DND-41 (cell line): Measurements from ENCODE around the gene MBP.

Experiments
- ATAC-seq: fragments of 200-7000 bp; cut with Tn5 transposase; 3 replicates; pipeline ENCODE4 v1.9.1; 2021; ENCODE audit warnings: low read depth; ENCODE audit not compliant: insufficient read depth
- DNase-seq: peaks from one replicate; pipeline ENCODE4 v3.0.0-alpha.2; 2020
- H2AFZ ChIP-seq: 2 replicates; pipeline ENCODE4 v1.6.0; 2012; ENCODE audit warnings: low read depth, low read length
- H3K27ac ChIP-seq: 2 replicates; pipeline ENCODE4 v1.5.1; 2012; ENCODE audit warnings: low read length, inconsistent platforms
- H3K27me3 ChIP-seq: fragments of 200-600 bp; sonication (generic); 2 replicates; pipeline ENCODE4 v1.6.0; 2012; ENCODE audit warnings: low read length, mild to moderate bottlenecking, inconsistent platforms; ENCODE audit not compliant: insufficient read depth, poor library complexity
- H3K36me3 ChIP-seq: 2 replicates; pipeline ENCODE4 v1.5.1; 2012; ENCODE audit warnings: low read length, inconsistent platforms; ENCODE audit not compliant: insufficient read depth
- H3K4me1 ChIP-seq: 2 replicates; pipeline ENCODE4 v1.5.1; 2012; ENCODE audit warnings: mild to moderate bottlenecking, low read length; ENCODE audit not compliant: insufficient read depth
- H3K4me2 ChIP-seq: 2 replicates; pipeline ENCODE4 v1.6.0; 2012; ENCODE audit warnings: mild to moderate bottlenecking, moderate library complexity, low read length, inconsistent platforms; ENCODE audit not compliant: insufficient read depth
- H3K4me3 ChIP-seq, 2 experiments: fragments of 200-600 bp in 1 of 2; shearing (Covaris generic) in 1 of 2; 2 replicates each; pipeline ENCODE4 v1.5.1; 2012 to 2016; ENCODE audit warnings: inconsistent platforms in 2 of 2, low read length in 2 of 2, mild to moderate bottlenecking in 2 of 2, low read depth in 1 of 2, moderate library complexity in 1 of 2
- H3K79me2 ChIP-seq: 2 replicates; pipeline ENCODE4 v1.6.0; 2012; ENCODE audit warnings: low read length, inconsistent platforms; ENCODE audit not compliant: insufficient read depth
- H3K9ac ChIP-seq: 2 replicates; pipeline ENCODE4 v1.6.0; 2012; ENCODE audit warnings: low read depth, mild to moderate bottlenecking, inconsistent platforms, low read length, moderate library complexity
- H3K9me3 ChIP-seq: 2 replicates; pipeline ENCODE4 v1.5.1; 2012; ENCODE audit warnings: low read length, moderate library complexity, mild to moderate bottlenecking, inconsistent platforms; ENCODE audit not compliant: insufficient read depth, severe bottlenecking
- H4K20me1 ChIP-seq: 2 replicates; pipeline ENCODE4 v1.6.0; 2012; ENCODE audit warnings: low read length; ENCODE audit not compliant: insufficient read depth
- EZH2 ChIP-seq: IDR thresholded peaks from 3 replicates; pipeline ENCODE4 v1.6.1; 2012; ENCODE audit warnings: borderline replicate concordance, low read depth, mild to moderate bottlenecking, moderate library complexity, low read length, inconsistent platforms; ENCODE audit not compliant: severe bottlenecking
- TF ChIP-seq, protein P1 (sequence below): IDR thresholded peaks from 2 replicates; pipeline ENCODE4 v1.5.1; 2012; ENCODE audit warnings: borderline replicate concordance, low read length, moderate library complexity, mild to moderate bottlenecking; ENCODE audit not compliant: poor library complexity, severe bottlenecking; ENCODE audit errors: extremely low read depth

The MBP gene

DNA sequence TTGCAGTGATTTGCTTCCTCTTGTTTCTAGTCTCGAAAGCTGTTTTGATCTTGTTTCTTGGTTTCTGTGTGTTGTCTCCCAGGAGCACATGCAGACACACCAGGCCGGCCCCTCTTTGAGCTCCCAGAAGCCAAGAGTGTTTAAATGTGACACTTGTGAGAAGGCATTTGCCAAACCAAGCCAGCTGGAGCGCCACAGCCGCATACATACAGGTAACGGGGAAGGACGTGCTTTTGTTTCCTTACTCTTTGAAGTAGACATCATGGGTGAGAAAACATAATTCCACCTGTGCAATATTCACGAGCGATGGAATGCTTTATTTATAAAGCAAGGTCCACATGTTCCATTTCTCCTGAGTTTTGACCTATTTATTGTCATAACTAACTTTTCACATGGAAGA is 173.0 kb downstream of the MBP start:
- no peaks in the 10 kb centered on the region for H3K9me3 ChIP-seq
- peaks cover 69% of the 10 kb centered on the region for H3K36me3 ChIP-seq
- no peaks in the 10 kb centered on the region; the same call in 1 of the 2 replicates for H4K20me1 ChIP-seq
- no peak overlapping the region for H3K9ac ChIP-seq
- H3K4me1 ChIP-seq: no peaks in the 10 kb centered on the region
- DNase-seq: no peak
- no peak overlapping the region for H3K4me2 ChIP-seq
- no peaks in the 10 kb centered on the region for H3K27me3 ChIP-seq
- no peak for TF ChIP-seq EZH2
- TF ChIP-seq, protein P1, sequence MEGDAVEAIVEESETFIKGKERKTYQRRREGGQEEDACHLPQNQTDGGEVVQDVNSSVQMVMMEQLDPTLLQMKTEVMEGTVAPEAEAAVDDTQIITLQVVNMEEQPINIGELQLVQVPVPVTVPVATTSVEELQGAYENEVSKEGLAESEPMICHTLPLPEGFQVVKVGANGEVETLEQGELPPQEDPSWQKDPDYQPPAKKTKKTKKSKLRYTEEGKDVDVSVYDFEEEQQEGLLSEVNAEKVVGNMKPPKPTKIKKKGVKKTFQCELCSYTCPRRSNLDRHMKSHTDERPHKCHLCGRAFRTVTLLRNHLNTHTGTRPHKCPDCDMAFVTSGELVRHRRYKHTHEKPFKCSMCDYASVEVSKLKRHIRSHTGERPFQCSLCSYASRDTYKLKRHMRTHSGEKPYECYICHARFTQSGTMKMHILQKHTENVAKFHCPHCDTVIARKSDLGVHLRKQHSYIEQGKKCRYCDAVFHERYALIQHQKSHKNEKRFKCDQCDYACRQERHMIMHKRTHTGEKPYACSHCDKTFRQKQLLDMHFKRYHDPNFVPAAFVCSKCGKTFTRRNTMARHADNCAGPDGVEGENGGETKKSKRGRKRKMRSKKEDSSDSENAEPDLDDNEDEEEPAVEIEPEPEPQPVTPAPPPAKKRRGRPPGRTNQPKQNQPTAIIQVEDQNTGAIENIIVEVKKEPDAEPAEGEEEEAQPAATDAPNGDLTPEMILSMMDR: no peak
- H2AFZ ChIP-seq: no peak overlapping the region
- H3K4me3 ChIP-seq: no peak overlapping the region
- ATAC-seq: no peak
- H3K27ac ChIP-seq: no peak overlapping the region
- H3K79me2 ChIP-seq: peaks cover 4% of the 10 kb centered on the region

DNA sequence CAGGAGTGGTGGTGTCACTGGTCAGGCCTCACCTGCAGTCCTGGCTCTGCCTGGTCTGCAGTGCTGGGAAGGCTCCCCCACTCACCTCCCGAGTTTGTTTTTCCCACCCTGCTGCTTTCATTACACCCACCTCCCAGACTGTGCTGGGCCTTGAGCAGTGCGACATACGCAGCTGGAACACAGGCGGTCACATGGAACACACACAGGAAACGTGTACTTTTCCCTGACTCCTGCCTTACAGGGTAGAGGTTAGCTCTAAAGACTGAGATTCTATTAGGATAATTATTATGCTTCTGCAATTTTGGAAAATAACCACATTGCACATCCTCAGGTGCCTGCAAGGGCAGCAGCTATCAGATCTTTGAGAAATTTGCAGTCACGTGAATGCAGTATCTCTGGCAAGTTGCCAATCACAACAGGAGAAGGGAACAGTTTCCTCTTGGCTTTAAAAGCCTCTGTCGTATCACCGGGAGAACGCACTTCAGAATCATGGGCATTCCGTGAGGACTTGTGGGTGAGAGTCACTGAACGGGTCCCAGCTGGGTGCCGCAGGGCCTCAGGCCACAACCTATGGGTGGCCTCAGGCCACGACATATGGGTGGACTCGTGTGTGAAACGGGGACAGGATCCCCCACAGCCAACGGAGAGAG is 173.8 kb downstream of the MBP start:
- H2AFZ ChIP-seq: no peak overlapping the region
- no peak for ATAC-seq
- no peak overlapping the region for H3K4me3 ChIP-seq
- H3K9ac ChIP-seq: no peak overlapping the region
- no peaks in the 10 kb centered on the region for H3K9me3 ChIP-seq
- no peak overlapping the region for H3K4me2 ChIP-seq
- H4K20me1 ChIP-seq: no peaks in the 10 kb centered on the region; the same call in 1 of the 2 replicates
- H3K4me1 ChIP-seq: no peaks in the 10 kb centered on the region
- H3K27me3 ChIP-seq: no peaks in the 10 kb centered on the region
- DNase-seq: no peak
- H3K36me3 ChIP-seq: peaks cover 69% of the 10 kb centered on the region
- H3K79me2 ChIP-seq: peaks cover 4% of the 10 kb centered on the region
- H3K27ac ChIP-seq: no peak overlapping the region
- TF ChIP-seq, protein P1: no peak
- TF ChIP-seq EZH2: no peak

DNA sequence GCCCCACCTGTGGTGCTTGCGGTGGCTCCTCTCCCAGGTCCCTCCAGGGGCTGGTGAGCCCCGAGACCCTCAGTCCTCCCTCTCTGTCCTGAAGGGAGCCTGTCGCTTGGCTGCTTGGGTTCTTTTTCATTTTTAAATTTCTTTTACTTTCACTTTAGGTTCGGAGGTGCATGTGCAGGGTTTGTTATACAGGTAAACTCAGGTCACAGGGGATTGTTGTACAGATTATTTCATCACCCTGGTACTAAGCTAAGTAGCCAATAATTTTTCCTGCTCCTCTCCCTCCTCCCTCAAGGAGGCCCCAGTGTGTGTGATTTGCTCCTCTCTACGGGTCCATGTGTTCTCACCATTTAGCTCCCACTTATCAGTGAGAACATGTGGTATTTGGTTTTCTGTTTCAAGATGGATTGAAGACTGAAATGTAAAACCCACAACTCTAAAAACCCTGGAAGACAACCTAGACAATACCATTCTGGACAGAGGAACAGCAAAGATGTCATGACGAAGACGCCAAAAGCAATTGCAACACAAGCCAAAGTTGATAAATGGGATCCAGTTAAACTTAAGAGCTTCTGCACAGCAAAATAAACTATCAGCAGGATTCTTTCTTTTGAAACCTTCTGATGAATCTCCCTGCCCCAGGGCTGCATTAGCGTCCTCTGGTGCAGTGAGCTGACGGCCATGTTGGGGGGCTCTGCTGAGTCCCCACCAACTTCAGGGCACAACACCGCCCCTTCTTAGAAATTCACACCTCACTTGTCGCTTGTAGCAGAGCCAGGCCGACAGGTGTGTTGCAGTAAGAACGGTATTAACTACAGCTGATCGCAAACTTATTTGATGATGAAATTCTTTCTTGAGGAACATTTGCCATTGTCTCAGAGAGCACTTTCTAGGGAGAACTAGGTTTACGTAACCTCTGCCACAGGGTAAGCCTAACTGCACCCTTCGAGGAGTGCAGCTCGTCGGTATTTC is 174.9 kb downstream of the MBP start:
- Histone ChIP-seq H3K9me3 (no peaks in the 10 kb centered on the region), H2AFZ (no peak overlapping the region), H3K27me3 (no peaks in the 10 kb centered on the region), H3K9ac (no peak overlapping the region), H3K4me2 (no peak overlapping the region), H3K27ac (no peak overlapping the region), H3K4me1 (no peaks in the 10 kb centered on the region), H4K20me1 (no peaks in the 10 kb centered on the region; the same call in 1 of the 2 replicates), H3K79me2 (no peaks in the 10 kb centered on the region), H3K4me3 (no peak overlapping the region), H3K36me3 (peaks cover 72% of the 10 kb centered on the region)
- ATAC-seq (no peak), DNase-seq (no peak)
- TF ChIP-seq EZH2: no peak
- TF ChIP-seq, protein P1: no peak
